ENCODE results near the gene POLR3B. TPM values are rescaled to one million over a fixed set of nuclear protein-coding genes. Genes with fewer than 3 reads are reported as not detected.

POLR3B gene
- polyA plus RNA-seq, 1 experiment, result 14.1 TPM

DNA sequence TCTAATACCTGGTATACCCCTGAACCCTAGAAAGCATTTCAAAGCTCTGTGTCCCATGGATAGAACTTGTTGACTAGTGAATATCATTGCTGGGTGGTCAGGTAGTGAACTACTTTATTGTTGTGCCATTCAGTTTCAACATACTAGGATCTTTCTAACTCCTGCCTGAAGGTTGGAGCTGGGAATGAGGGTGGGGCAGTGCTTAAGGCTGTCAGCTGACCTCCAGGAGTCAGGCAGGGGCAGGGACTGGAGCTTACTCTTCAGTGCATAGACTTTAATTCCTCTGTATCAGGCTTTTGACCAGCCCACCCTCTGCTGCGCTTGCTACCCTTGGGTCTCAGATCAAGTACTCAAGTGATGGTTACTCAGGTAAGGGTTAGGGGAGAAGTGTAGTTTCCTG is 122.7 kb downstream of the POLR3B start:
- CTCF ChIA-PET, result no interaction called here
- DNase-seq (ENCODE audit: low read depth, low spot score), result no peak

DNA sequence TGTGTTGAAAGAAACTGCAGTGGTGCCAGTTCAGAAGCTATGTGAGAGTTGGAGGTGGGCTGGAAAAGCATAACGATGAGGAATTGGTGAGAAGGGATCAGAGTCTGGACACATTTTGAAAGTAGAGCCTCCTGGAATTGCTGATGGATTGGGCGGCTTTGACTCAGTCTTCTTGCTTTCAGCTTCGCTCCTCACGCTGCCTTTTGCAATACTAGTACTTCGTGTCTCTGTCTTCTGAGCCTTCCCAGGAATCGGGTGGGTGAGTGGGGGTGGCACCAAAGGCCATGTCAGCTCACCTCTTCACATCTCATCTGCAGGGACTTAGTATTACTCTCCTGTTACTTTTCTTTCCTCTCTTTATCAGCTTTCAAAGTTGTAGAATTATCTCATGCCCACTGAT is 123.7 kb downstream of the POLR3B start:
- H3K4me3 ChIP-seq (ENCODE audit: low read depth, low read length), result no peak overlapping the region
- no peaks in the 10 kb centered on the region for H3K9me3 ChIP-seq (ENCODE audit: control insufficient read depth, insufficient read depth, low read length)
- TF ChIP-seq, protein P1, sequence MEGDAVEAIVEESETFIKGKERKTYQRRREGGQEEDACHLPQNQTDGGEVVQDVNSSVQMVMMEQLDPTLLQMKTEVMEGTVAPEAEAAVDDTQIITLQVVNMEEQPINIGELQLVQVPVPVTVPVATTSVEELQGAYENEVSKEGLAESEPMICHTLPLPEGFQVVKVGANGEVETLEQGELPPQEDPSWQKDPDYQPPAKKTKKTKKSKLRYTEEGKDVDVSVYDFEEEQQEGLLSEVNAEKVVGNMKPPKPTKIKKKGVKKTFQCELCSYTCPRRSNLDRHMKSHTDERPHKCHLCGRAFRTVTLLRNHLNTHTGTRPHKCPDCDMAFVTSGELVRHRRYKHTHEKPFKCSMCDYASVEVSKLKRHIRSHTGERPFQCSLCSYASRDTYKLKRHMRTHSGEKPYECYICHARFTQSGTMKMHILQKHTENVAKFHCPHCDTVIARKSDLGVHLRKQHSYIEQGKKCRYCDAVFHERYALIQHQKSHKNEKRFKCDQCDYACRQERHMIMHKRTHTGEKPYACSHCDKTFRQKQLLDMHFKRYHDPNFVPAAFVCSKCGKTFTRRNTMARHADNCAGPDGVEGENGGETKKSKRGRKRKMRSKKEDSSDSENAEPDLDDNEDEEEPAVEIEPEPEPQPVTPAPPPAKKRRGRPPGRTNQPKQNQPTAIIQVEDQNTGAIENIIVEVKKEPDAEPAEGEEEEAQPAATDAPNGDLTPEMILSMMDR (IDR thresholded peaks at IDR 0.05; ENCODE audit: low read depth, low read length), result no peak
- CTCF ChIA-PET, result no interaction called here
- no peak overlapping the region for H3K27ac ChIP-seq (ENCODE audit: low read depth, low read length)
- DNase-seq (ENCODE audit: low read depth, low spot score), result no peak
- H3K27me3 ChIP-seq (ENCODE audit: control insufficient read depth, insufficient read depth, low read length), result no peaks in the 10 kb centered on the region
- POLR2A ChIA-PET, result no interaction called here

More for the DNA sequence above, 122.7 kb downstream of the POLR3B start:
- TF ChIP-seq, protein P1 (IDR thresholded peaks at IDR 0.05; ENCODE audit: low read depth, low read length), result no peak
- Histone ChIP-seq H3K9me3 (ENCODE audit: control insufficient read depth, insufficient read depth, low read length) (no peaks in the 10 kb centered on the region), H3K27ac (ENCODE audit: low read depth, low read length) (no peak overlapping the region), H3K27me3 (ENCODE audit: control insufficient read depth, insufficient read depth, low read length) (no peaks in the 10 kb centered on the region), H3K4me3 (ENCODE audit: low read depth, low read length) (no peak overlapping the region)
- POLR2A ChIA-PET, result no interaction called here

DNA sequence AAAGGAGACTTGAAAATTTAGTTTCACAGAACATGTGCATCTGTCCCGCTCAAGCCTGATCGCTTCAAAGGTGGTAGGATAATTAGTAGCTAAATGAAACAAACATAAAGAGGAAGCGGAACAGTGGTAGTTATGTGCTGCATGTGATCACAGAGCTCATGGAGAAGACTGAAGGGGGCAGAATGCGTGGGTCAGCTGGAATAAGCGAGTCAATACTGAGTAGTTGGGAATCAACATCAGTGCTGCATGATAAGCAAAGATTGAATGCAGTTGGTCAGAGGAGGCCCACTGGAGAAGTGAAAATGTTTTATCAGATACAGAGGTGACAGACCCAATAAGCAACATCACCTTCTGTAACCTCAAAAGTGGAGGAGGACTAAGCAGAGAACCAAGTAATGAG is 130.1 kb downstream of the POLR3B start:
- TF ChIP-seq, protein P1 (IDR thresholded peaks at IDR 0.05; ENCODE audit: low read depth, low read length), result no peak
- CTCF ChIA-PET, result interaction anchor here (1.7 to 1.8 kb wide), 2 partner anchors 354 to 432 kb away, joined by 3 to 5 read pairs; no protein-coding TSS in a partner anchor

DNA sequence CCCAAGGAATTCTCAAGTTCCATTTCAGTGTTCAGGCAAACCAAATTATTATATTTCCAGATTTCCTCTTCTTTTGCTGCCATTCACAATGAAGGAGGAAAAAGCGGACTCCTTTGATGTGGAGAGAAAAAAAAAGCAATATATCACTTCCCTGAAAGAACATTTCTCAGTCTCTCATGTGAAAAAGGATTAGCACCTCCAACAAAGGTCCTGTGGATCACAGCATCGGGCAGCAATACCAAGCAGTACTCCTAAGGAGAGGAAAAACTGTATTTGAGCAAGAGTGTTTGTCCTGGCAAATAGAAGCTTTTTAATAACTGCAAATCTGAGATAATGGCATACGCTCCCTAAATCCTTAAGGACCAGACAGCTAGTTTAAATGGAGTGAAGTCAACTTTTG is 131.3 kb downstream of the POLR3B start:
- POLR2A ChIA-PET, result no interaction called here
- Histone ChIP-seq H3K27me3 (ENCODE audit: control insufficient read depth, insufficient read depth, low read length) (no peaks in the 10 kb centered on the region), H3K4me3 (ENCODE audit: low read depth, low read length) (no peak overlapping the region), H3K27ac (ENCODE audit: low read depth, low read length) (no peak overlapping the region), H3K9me3 (ENCODE audit: control insufficient read depth, insufficient read depth, low read length) (no peaks in the 10 kb centered on the region)
- TF ChIP-seq, protein P1 (IDR thresholded peaks at IDR 0.05; ENCODE audit: low read depth, low read length), result no peak
- CTCF ChIA-PET, result interaction anchor here (1.7 to 1.8 kb wide), 2 partner anchors 353 to 431 kb away, joined by 3 to 5 read pairs; no protein-coding TSS in a partner anchor
- no peak for DNase-seq (ENCODE audit: low read depth, low spot score)

More for the DNA sequence above, 130.1 kb downstream of the POLR3B start:
- Histone ChIP-seq H3K9me3 (ENCODE audit: control insufficient read depth, insufficient read depth, low read length) (no peaks in the 10 kb centered on the region), H3K27me3 (ENCODE audit: control insufficient read depth, insufficient read depth, low read length) (no peaks in the 10 kb centered on the region), H3K4me3 (ENCODE audit: low read depth, low read length) (no peak overlapping the region), H3K27ac (ENCODE audit: low read depth, low read length) (no peak overlapping the region)
- DNase-seq (ENCODE audit: low read depth, low spot score), result no peak
- POLR2A ChIA-PET, result interaction anchor here (0.8 kb wide), 1 partner anchor 468 kb away, joined by 3 read pairs; the partner anchor contains the start of gene TMEM263

DNA sequence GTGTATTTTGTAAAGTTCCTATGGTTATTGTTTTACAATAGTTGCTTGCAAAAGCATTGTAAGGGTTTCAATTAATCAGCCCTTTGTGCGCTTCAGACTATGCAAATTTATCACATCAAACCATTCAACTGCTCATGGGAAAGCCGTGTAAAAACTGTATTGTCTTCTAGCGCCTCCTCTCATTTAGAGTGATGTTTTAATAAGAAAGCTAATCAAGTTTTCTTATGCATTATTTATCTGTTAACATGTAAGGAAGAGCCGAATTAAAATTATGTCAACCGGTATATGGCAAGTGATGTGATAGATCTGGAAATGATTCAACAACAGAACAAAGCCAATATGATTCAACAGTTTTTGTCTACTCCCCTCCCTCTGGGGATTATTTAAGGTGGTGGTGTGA is 132.7 kb downstream of the POLR3B start:
- Histone ChIP-seq H3K27ac (ENCODE audit: low read depth, low read length) (no peak overlapping the region), H3K4me3 (ENCODE audit: low read depth, low read length) (no peak overlapping the region), H3K27me3 (ENCODE audit: control insufficient read depth, insufficient read depth, low read length) (no peaks in the 10 kb centered on the region), H3K9me3 (ENCODE audit: control insufficient read depth, insufficient read depth, low read length) (no peaks in the 10 kb centered on the region)
- TF ChIP-seq, protein P1 (IDR thresholded peaks at IDR 0.05; ENCODE audit: low read depth, low read length), result no peak
- no peak for DNase-seq (ENCODE audit: low read depth, low spot score)
- CTCF ChIA-PET, result interaction anchor here (1.3 kb wide), 1 partner anchor 352 kb away, joined by 5 read pairs; no protein-coding TSS in a partner anchor
- POLR2A ChIA-PET, result no interaction called here

All from AG04450 (cell line).